ENCODE data around the gene TJAP1.
"Not testable (repeated sequence)": the region's sequence is repeated elsewhere in the genome, so short reads cannot be mapped to it uniquely, and the experiment has no call there.

Gene TJAP1

DNA sequence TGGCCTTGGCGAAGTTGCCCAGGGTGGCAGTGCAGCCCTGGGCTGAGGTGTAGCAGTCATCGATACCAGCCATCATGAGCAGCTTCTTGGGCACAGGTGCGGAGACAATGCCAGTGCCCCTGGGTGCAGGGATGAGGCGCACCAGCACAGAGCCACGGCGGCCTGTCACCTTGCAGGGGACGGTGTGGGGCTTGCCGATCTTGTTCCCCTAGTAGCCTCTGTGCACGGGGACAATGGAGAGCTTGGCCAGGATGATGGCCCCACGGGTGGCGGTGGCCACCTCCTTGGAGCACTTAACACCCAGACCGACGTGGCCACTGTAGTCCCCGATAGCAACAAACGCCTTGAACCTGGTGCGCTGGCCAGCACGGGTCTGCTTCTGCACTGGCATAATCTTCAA, 61.6 kb downstream of the TJAP1 start:
- not testable (repeated sequence) for H3K4me3 Mint-ChIP-seq; H3K27ac Mint-ChIP-seq; DNase-seq; H3K9me3 Mint-ChIP-seq; H3K4me1 Mint-ChIP-seq (ENCODE audit: low read depth); H3K27me3 Mint-ChIP-seq
- peaks cover 91% of the 10 kb centered on the region for H3K36me3 Mint-ChIP-seq (ENCODE audit: low read depth)

DNA sequence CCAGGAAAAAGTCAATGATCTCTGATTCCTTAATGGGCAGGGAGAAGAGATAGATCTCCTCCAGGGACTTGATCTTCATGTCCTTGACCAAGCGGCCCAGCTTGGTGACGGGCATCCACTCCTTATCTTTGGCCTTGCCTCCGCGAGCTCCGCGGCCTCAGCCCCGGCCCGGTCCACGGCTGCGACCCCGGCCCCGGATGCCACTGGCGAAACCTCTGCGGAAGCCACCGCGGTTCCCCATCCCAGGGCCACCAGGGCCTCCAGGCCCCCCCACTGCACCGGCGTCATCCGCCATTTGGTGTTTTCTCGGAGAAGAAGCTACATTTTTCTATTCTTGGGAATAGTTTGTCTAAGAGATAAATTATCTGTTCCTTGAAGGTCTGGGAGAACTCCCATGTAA, 62.0 kb downstream of the TJAP1 start:
- not testable (repeated sequence) for DNase-seq; H3K27ac Mint-ChIP-seq; H3K9me3 Mint-ChIP-seq; H3K4me3 Mint-ChIP-seq; H3K4me1 Mint-ChIP-seq (ENCODE audit: low read depth); H3K27me3 Mint-ChIP-seq
- H3K36me3 Mint-ChIP-seq (ENCODE audit: low read depth) = peaks cover 90% of the 10 kb centered on the region

DNA sequence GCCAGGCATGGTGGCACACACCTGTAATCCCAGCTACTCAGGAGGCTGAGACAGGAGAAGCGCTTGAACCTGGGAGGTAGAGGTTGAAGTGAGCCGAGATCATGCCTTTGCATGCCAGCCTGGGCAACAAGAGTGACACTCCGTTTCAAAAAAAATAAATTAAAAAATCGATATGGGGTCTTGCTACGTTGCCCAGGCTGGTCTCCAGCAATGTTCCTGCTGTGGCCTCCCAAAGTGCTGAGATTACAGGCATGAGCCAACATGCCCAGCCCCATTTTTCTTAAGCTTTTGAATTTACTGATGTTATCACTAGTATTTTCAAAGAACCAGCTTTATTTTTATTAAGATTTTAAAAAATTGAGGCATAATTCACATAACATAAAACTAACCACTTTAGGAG, 63.1 kb downstream of the TJAP1 start:
- Mint-ChIP-seq H3K9me3 (no peaks in the 10 kb centered on the region), H3K36me3 (ENCODE audit: low read depth) (peaks cover 88% of the 10 kb centered on the region), H3K4me3 (no peak overlapping the region), H3K27me3 (no peaks in the 10 kb centered on the region), H3K4me1 (ENCODE audit: low read depth) (no peaks in the 10 kb centered on the region), H3K27ac (no peak overlapping the region)
- DNase-seq = no peak

DNA sequence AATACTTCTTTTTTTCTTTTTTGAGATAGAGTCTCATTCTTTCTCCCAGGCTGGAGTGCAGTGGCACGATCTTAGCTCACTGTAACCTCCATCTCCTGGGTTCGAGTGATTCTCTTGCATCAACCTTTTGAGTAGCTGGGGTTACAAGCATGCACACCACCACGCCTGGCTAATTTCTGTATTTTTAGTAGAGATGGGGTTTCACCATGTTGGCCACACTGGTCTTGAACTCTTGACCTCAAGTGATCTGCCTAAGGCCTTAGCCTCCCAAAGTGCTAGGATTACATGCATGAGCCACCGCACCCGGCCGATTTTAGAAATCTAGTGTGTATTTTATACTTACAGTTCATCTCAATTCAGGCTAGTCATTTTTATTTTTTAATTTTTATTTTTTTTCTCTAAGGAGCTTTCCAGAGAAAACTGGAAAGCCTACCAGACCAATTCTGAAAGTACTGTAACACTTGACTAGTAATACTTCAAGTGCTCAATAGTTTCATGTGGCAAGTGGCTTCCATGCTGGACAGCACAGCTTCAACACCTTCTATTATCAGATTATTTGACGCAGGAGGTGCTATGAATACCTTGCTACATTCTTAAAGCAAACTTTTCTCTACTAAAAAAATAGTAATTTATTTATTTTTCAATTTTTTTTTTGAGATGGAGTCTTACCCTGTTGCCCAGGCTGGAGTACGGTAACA, 64.6 kb downstream of the TJAP1 start:
- peaks cover 88% of the 10 kb centered on the region for H3K36me3 Mint-ChIP-seq (ENCODE audit: low read depth)
- no peaks in the 10 kb centered on the region for H3K4me1 Mint-ChIP-seq (ENCODE audit: low read depth)
- no peaks in the 10 kb centered on the region for H3K9me3 Mint-ChIP-seq
- H3K27me3 Mint-ChIP-seq = no peaks in the 10 kb centered on the region
- DNase-seq = no peak
- H3K4me3 Mint-ChIP-seq = no peak overlapping the region
- H3K27ac Mint-ChIP-seq = peak overlapping the region; percentile 16

DNA sequence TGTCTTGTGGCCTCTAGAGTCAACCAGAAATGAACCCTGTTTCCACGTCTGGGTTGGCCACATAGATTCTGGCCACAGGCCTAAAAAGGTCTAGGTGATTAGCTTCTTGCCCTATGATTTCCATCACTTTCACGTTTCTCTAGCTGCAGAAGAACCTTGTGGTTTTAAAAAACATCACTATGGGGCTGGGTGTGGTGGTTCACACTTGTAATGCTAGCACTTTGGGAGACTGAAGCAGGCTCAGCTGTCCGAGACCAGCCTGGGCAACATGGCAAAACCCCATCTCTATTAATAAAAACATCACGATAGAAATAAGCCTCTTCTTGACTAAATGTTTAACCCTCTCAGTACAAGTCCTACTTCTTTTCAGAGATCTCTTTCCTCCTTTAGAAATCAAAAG, 67.1 kb downstream of the TJAP1 start:
- Mint-ChIP-seq H3K4me1 (ENCODE audit: low read depth) (no peaks in the 10 kb centered on the region), H3K27me3 (no peaks in the 10 kb centered on the region), H3K9me3 (no peaks in the 10 kb centered on the region), H3K36me3 (ENCODE audit: low read depth) (peaks cover 86% of the 10 kb centered on the region), H3K27ac (no peak overlapping the region), H3K4me3 (no peak overlapping the region)
- no peak for DNase-seq

DNA sequence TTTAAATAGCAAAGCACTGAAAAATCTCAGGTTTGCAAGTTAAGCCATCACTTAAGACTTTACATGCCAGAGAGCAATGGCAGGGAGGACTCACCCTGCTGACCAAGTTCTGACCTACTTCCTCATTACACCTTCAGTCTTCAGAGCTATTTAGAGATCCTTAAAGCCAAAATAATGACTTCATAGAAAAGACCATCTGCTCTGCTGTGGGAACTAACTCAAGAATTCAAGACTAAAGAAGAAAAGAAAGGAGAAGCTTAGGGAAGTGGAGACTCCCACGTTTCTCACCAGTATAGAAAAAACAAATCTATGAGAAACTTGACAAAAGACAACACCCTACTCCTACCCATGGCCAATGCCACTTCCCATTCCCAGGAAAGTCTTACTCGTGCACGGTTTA, 69.9 kb downstream of the TJAP1 start:
- H3K4me3 Mint-ChIP-seq = no peak overlapping the region
- H3K4me1 Mint-ChIP-seq (ENCODE audit: low read depth) = no peaks in the 10 kb centered on the region
- no peak for DNase-seq
- peak overlapping the region; percentile 13 for H3K27ac Mint-ChIP-seq
- peaks cover 92% of the 10 kb centered on the region for H3K36me3 Mint-ChIP-seq (ENCODE audit: low read depth)
- no peaks in the 10 kb centered on the region for H3K27me3 Mint-ChIP-seq
- no peaks in the 10 kb centered on the region for H3K9me3 Mint-ChIP-seq
